Heart left ventricle (tissue), 16 donors: Measurements from ENCODE around the gene C1orf159. TPM values are rescaled to one million over a fixed set of nuclear protein-coding genes. Genes with fewer than 3 reads are reported as not detected.

Source experiments
- ATAC-seq, 4 donors: fragments of 200-7000 bp; cut with Tn5 transposase; one replicate each; pipeline ENCODE4 v1.9.1; 2020 to 2022; ENCODE audit warnings: moderate library complexity in 4 of 4, mild to moderate bottlenecking in 3 of 4, moderate number of reproducible peaks in 1 of 4
- DNase-seq, 5 donors: peaks; one replicate each; pipeline ENCODE4 v3.0.0-alpha.2; 2020
- H3K27ac ChIP-seq, 12 donors: fragments of 200-600 bp; sonication (generic) in 4 of 12; one replicate each; pipeline versions ENCODE4 v1.5.0 to v1.8.0; 2016 to 2022; ENCODE audit warnings: mild to moderate bottlenecking in 2 of 12
- H3K27me3 ChIP-seq, 9 donors: fragments of 200-600 bp; sonication (generic) in 2 of 9; one replicate each; pipeline versions ENCODE4 v1.5.1 to v1.8.0; 2016 to 2022; ENCODE audit warnings: mild to moderate bottlenecking in 3 of 9
- H3K36me3 ChIP-seq, 9 donors: fragments of 200-600 bp; sonication (generic) in 2 of 9; one replicate each; pipeline versions ENCODE4 v1.5.0 to v1.8.0; 2018 to 2022; ENCODE audit warnings: mild to moderate bottlenecking in 2 of 9
- H3K4me1 ChIP-seq, 12 donors: fragments of 200-600 bp; sonication (generic) in 4 of 12; one replicate each; pipeline versions ENCODE4 v1.5.0 to v1.8.0; 2016 to 2022; ENCODE audit warnings: mild to moderate bottlenecking in 3 of 12
- H3K4me3 ChIP-seq, 12 donors: fragments of 200-600 bp; sonication (generic) in 4 of 12; one replicate each; pipeline versions ENCODE4 v1.5.0 to v1.8.0; 2017 to 2022; ENCODE audit warnings: mild to moderate bottlenecking in 9 of 12, moderate library complexity in 4 of 12
- H3K9me3 ChIP-seq, 12 donors: fragments of 200-600 bp; sonication (generic) in 4 of 12; one replicate each; pipeline versions ENCODE4 v1.5.0 to v1.8.0; 2016 to 2022; ENCODE audit warnings: mild to moderate bottlenecking in 1 of 12
- CTCF ChIP-seq, 12 donors: fragments of 200-600 bp; sonication (generic) in 4 of 12; IDR thresholded peaks; one replicate each; pipeline versions ENCODE4 v1.5.0 to v1.8.0; 2018 to 2022; ENCODE audit warnings: antibody characterized with exemption in 12 of 12, mild to moderate bottlenecking in 5 of 12
- POLR2A ChIP-seq, 2 donors: fragments of 450-650 bp; IDR thresholded peaks; one replicate each; pipeline ENCODE4 v1.6.1; 2017; ENCODE audit warnings: antibody characterized with exemption in 2 of 2, mild to moderate bottlenecking in 2 of 2, moderate library complexity in 2 of 2
- WGBS, 4 donors: extraction: QIAGEN DNeasy Blood & Tissue Kit in 2 of 4; methylation state at CpG; one replicate each; pipeline versions ENCODE4 v1.1.5 to v1.1.7; 2013 to 2018; 5-methylcytosine and 5-hydroxymethylcytosine counted together
- intact Hi-C, 10 donors: fragments of 100-400 bp; cut with DNase I; formaldehyde crosslinking; loops; one replicate each; pipeline versions ENCODE4 v1.11.1 to v1.14.2; 2022
- polyA plus RNA-seq, 2 donors: library from polyadenylated mRNA; stranded (reverse); fragments of 200-250 nt; gene quantifications; one replicate each; pipeline ENCODE4 v1.2.3, GENCODE V29; 2013
- total RNA-seq, 9 donors: library from RNA; depleted of rRNA in 2 of 9; stranded (reverse); fragments of >200 nt in 2 of 9; fragmentation: NEBNext Ultra II Directional in 3 of 9; extraction: Animal tissue kit (Norgen Biotek cat#: 25700) in 3 of 9; gene quantifications; one replicate each; pipeline versions ENCODE4 v1.1.0 to v1.2.4, GENCODE V29; 2016 to 2023
- donor health status: ischemic (EF 13 %, LVEDD 7.1; RV severe dilation, severe dysfunction).
- donor health status: healthy with polysubstance abuse.
- donor health status: DM: no; HTN: yes; CAD: no.
- donor health status: DM: no; HTN: no; CAD: no.
- donor health status: ischemic (EF 25% LVEDD 6.9; RV normal size, moderate dysfunction).
- donor health status: ischemic (EF 25% LVEDD 5.7; RV mildly dilated, moderate dysfunction).
- donor health status: healthy.
- donor health status: DM: yes; HTN: yes; CAD: no.
- donor health status: ischemic (EF 35%, LVEDD 5.7; RV mildly dilated, moderate dysfunction).
- donor health status: nonischemic (EF 11% LVEDD 7.7; RV severe dilation, severe dysfunction).
- donor health status: DM: yes; HTN: yes; CAD: no.
- donor health status: PGD.
- donor health status: ischemic (EF 29% LVEDD 5.4; RV normal size, mild dysfunction).
- donor health status: nonischemic (EF 23%, LVEDD 6.1; RV moderate dilation, normal function).

The C1orf159 gene
- total and polyA plus RNA-seq, 11 donors, result 3.7 to 7.2 (median 4.4) TPM

- Histone ChIP-seq H3K27me3 (peaks cover 0 to 22% (median 0%) of the 10 kb centered on the region in 9 donors), H3K9me3 (no peaks in the 10 kb centered on the region), H3K4me3 (no peak overlapping the region), H3K36me3 (no peaks in the 10 kb centered on the region), H3K27ac (no peak overlapping the region), H3K4me1 (peaks cover 0 to 22% (median 9%) of the 10 kb centered on the region in 12 donors)
- intact Hi-C loops, result loop anchor here in 7 of 10 donors (2.0 to 10.0 kb wide), 8 partner anchors 105 to 172 kb away; partner anchors contain the start of genes B3GALT6 (in 2 of the 7), SDF4 (in 2 of the 7) and C1QTNF12 (in 1 of the 7)
- TF ChIP-seq POLR2A (IDR thresholded peaks at IDR 0.05) (no peak), CTCF (IDR thresholded peaks at IDR 0.05) (no peak)
- peak in 3 of 5 donors; percentile 15 to 51 (median 19) for DNase-seq
- ATAC-seq, result no peak
- 59 to 63% (median 62%) methylated on average over 14 to 16 of the region's 16 CpGs for WGBS, 4 donors
These were observed 4.2 kb upstream of the C1orf159 start for GRCh38 chr1:1120096-1120495.

DNA sequence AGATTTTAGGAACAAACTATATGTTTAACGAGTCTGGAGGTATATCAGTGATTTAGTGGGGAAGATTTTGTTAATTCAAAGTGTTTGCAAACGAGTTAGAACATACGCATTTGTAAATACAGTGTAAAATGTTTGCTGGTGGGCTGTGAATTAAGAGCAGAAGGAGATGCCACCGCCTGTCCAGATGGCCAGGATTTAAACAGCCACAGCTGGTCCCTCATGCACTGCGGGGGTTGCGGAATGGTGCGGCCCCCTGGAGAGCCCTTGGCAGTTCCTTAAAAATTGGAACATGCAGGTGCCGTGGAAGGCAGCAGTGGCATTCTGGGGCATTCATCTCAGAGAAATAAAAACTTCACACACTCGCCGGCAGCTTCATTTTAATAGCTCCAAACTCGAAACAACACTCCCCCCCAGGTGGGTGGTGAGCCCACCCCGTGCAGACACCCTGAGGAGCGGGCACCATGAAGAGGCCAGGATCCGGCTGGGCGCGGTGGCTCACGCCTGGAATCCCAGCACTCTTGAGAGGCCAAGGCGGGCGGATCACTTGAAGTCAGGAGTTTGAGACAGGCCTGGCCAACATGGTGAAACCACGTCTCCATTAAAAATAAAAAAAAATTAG, 3.5 kb upstream of the C1orf159 start:
- no peak for TF ChIP-seq POLR2A (IDR thresholded peaks at IDR 0.05)
- TF ChIP-seq CTCF (IDR thresholded peaks at IDR 0.05), result no peak
- intact Hi-C loops, result loop anchor here in 4 of 10 donors (5.0 to 10.0 kb wide), 4 partner anchors 85 to 495 kb away; partner anchors contain the start of genes B3GALT6 (in 2 of the 4), SDF4 (in 2 of the 4), AURKAIP1 (in 1 of the 4) and MIB2 (in 1 of the 4)
- no peak for ATAC-seq
- H3K36me3 ChIP-seq, result no peaks in the 10 kb centered on the region
- H3K27ac ChIP-seq, result no peak overlapping the region
- DNase-seq, result peak in 3 of 5 donors; percentile 11 to 42 (median 14)
- H3K4me3 ChIP-seq, result no peak overlapping the region
- H3K9me3 ChIP-seq, result no peaks in the 10 kb centered on the region
- H3K27me3 ChIP-seq, result peaks cover 0 to 22% (median 0%) of the 10 kb centered on the region in 9 donors
- 76 to 82% (median 77%) methylated on average over 20 of the region's 20 CpGs for WGBS, 4 donors
- H3K4me1 ChIP-seq, result peaks cover 0 to 26% (median 11%) of the 10 kb centered on the region in 12 donors

DNA sequence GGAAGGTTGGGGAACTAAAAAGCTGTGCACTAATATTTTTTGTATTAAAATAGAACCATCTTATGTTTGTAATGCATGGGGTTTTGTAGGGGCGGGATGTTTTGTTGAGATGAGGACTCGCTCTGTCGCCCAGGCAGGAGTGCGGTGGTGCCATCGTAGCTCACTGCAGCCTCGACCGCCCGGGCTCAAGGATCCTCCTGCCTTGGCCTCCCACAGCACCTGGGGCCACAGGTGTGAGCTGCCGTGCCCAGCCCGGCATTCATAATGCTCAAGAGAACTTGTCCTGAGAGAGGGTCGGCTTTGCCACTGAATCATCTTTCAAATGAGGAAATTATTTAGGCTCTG, 3.0 kb upstream of the C1orf159 start:
- intact Hi-C loops, result loop anchor here in 4 of 10 donors (5.0 to 10.0 kb wide), 4 partner anchors 84 to 496 kb away; partner anchors contain the start of genes B3GALT6 (in 2 of the 4), SDF4 (in 2 of the 4), AURKAIP1 (in 1 of the 4) and MIB2 (in 1 of the 4)

More for the DNA sequence above, 3.0 kb upstream of the C1orf159 start:
- no peak for ATAC-seq
- TF ChIP-seq CTCF (IDR thresholded peaks at IDR 0.05) (no peak), POLR2A (IDR thresholded peaks at IDR 0.05) (no peak)
- Histone ChIP-seq H3K27me3 (peaks cover 0 to 22% (median 0%) of the 10 kb centered on the region in 9 donors), H3K9me3 (peaks cover 0 to 1% (median 0%) of the 10 kb centered on the region in 12 donors), H3K36me3 (no peaks in the 10 kb centered on the region), H3K27ac (no peak overlapping the region), H3K4me1 (peaks cover 0 to 26% (median 11%) of the 10 kb centered on the region in 12 donors), H3K4me3 (no peak overlapping the region)
- peak in 2 of 5 donors; percentile 19 to 28 for DNase-seq
- WGBS, 4 donors, result 76 to 89% (median 89%) methylated on average over 11 of the region's 11 CpGs
